GM23248 (cell line): ENCODE data around the gene ADAMTS5. TPM values are rescaled to one million over a fixed set of nuclear protein-coding genes. Genes with fewer than 3 reads are reported as not detected.
A peak's percentile ranks its signal among the peaks of the same experiment; 100 is the strongest.

Source experiments
- DNase-seq: peaks from one replicate; pipeline ENCODE4 v3.0.0-alpha.2; 2015
- H2AFZ ChIP-seq: fragments of 200-600 bp; sonication (generic); 2 replicates; pipeline ENCODE4 v1.6.1; 2016; ENCODE audit warnings: antibody characterized with exemption
- H3F3A ChIP-seq: fragments of 200-600 bp; sonication (generic); 2 replicates; pipeline ENCODE4 v1.6.1; 2016; ENCODE audit warnings: mild to moderate bottlenecking, antibody characterized with exemption, mixed run types; ENCODE audit not compliant: insufficient read depth
- H3K27ac ChIP-seq: fragments of 200-600 bp; sonication (generic); 2 replicates; pipeline ENCODE4 v1.5.1; 2016; ENCODE audit warnings: mild to moderate bottlenecking
- H3K27me3 ChIP-seq: fragments of 200-600 bp; sonication (generic); replicated peaks from 2 replicates; pipeline ENCODE4 v1.6.1; 2016; ENCODE audit warnings: mild to moderate bottlenecking; ENCODE audit not compliant: insufficient read depth
- H3K36me3 ChIP-seq: fragments of 200-600 bp; sonication (generic); 2 replicates; pipeline ENCODE4 v1.6.1; 2016; ENCODE audit warnings: low read depth, mild to moderate bottlenecking
- H3K4me1 ChIP-seq: fragments of 200-600 bp; sonication (generic); 2 replicates; pipeline ENCODE4 v1.6.1; 2016; ENCODE audit warnings: mild to moderate bottlenecking; ENCODE audit not compliant: insufficient read depth
- H3K4me2 ChIP-seq: fragments of 200-600 bp; sonication (generic); one replicate; pipeline ENCODE4 v1.6.1; 2016; ENCODE audit warnings: mild to moderate bottlenecking; ENCODE audit not compliant: unreplicated experiment
- H3K4me3 ChIP-seq: fragments of 200-600 bp; sonication (generic); 2 replicates; pipeline ENCODE4 v1.5.1; 2016; ENCODE audit warnings: mild to moderate bottlenecking
- H3K79me2 ChIP-seq: fragments of 200-600 bp; sonication (generic); 2 replicates; pipeline ENCODE4 v1.6.1; 2016; ENCODE audit warnings: mild to moderate bottlenecking; ENCODE audit not compliant: insufficient read depth
- H3K9ac ChIP-seq: fragments of 200-600 bp; sonication (generic); 2 replicates; pipeline ENCODE4 v1.6.1; 2016; ENCODE audit warnings: mild to moderate bottlenecking
- H3K9me2 ChIP-seq: fragments of 200-600 bp; sonication (generic); 2 replicates; pipeline ENCODE4 v1.6.1; 2016; ENCODE audit warnings: mixed run types, mild to moderate bottlenecking, moderate library complexity; ENCODE audit not compliant: insufficient read depth
- H3K9me3 ChIP-seq: fragments of 200-600 bp; sonication (generic); one replicate; pipeline ENCODE4 v1.6.1; 2017; ENCODE audit warnings: low read depth
- H4K20me1 ChIP-seq: fragments of 200-600 bp; sonication (generic); 2 replicates; pipeline ENCODE4 v1.6.0; 2016; ENCODE audit not compliant: insufficient read depth
- EZH2 ChIP-seq: fragments of 200-600 bp; sonication (generic); IDR thresholded peaks from 2 replicates; pipeline ENCODE4 v1.6.1; 2018; ENCODE audit warnings: antibody characterized with exemption, mild to moderate bottlenecking; ENCODE audit not compliant: insufficient read depth, poor library complexity, severe bottlenecking
- EZH2phosphoT487 ChIP-seq: fragments of 200-600 bp; sonication (generic); IDR thresholded peaks from 2 replicates; pipeline ENCODE4 v1.6.1; 2018; ENCODE audit warnings: antibody characterized with exemption, moderate library complexity, mild to moderate bottlenecking, low read depth; ENCODE audit not compliant: insufficient read depth
- whole genome bisulfite sequencing, 2 experiments: methylation state at CpG; one replicate each; pipeline ENCODE4 v1.1.6; 2015 to 2017; ENCODE audit warnings: low lambda C conversion rate in 2 of 2, low coverage in 1 of 2; ENCODE audit errors: missing lambda C conversion rate in 2 of 2; 5-methylcytosine and 5-hydroxymethylcytosine counted together
- in situ Hi-C: fragments of 300-500 bp; cut with MboI; formaldehyde crosslinking; loops from 2 replicates; pipeline ENCODE4 v1.15.0; 2020
- polyA plus RNA-seq: library from polyadenylated mRNA; unstranded; fragments of >200 nt; fragmentation: Nextera tagmentation; extraction: Ambion mirVana; gene quantifications from 2 replicates; pipeline ENCODE4 v1.2.1, GENCODE V29; 2016
- total RNA-seq: library from RNA; depleted of rRNA; stranded (reverse); fragments of >200 nt; shearing (Covaris generic); gene quantifications from 2 replicates; pipeline ENCODE4 v1.2.3, GENCODE V29; 2014; rRNA removed

The ADAMTS5 gene
- 9.6 and 11.8 TPM in 2 replicates for total RNA-seq
- polyA plus RNA-seq: 6.5 TPM in 2 replicates

- Histone ChIP-seq H3K27ac (peak within 1 kb of the TSS; percentile 85), H3K36me3 (no peaks in the 10 kb centered on the region), H3K4me1 (peaks cover 36% of the 10 kb centered on the region), H3F3A (peaks cover 36% of the 10 kb centered on the region), H3K9ac (peak within 1 kb of the TSS; percentile 85), H3K4me2 (peak within 1 kb of the TSS; percentile 90), H2AFZ (peak within 1 kb of the TSS; percentile 82), H3K4me3 (peak within 1 kb of the TSS; percentile 81), H3K9me3 (no peaks in the 10 kb centered on the region), H4K20me1 (no peaks in the 10 kb centered on the region), H3K27me3 (no peaks in the 10 kb centered on the region), H3K79me2 (no peaks in the 10 kb centered on the region), H3K9me2 (no peaks in the 10 kb centered on the region)
- peak; percentile 92 for DNase-seq
- no peak for TF ChIP-seq EZH2
- no peak for TF ChIP-seq EZH2phosphoT487
- WGBS, 2 experiments: 1 to 3% methylated on average over 52 to 55 of the region's 55 CpGs
- in situ Hi-C loops: no loop called here
These were observed at the start of gene ADAMTS5 for GRCh38 chr21:26967062-26967913. Gene ADAMTS5, minus strand, starts transcription at chr21:26967088. Its CDS starts 697 bp downstream, at chr21:26966391.

- WGBS, 2 experiments: 35 to 54% methylated on average over 1 of the region's 1 CpG
- Histone ChIP-seq H2AFZ (0 out of 2 replicates have a peak overlapping the region, but pooled peaks have one; percentile 3), H3K27me3 (no peaks in the 10 kb centered on the region), H3K9me3 (no peaks in the 10 kb centered on the region), H3K4me1 (no peaks in the 10 kb centered on the region), H3K9ac (no peak overlapping the region), H3F3A (no peaks in the 10 kb centered on the region), H3K4me3 (no peak overlapping the region), H3K27ac (no peak overlapping the region), H3K9me2 (no peaks in the 10 kb centered on the region), H3K4me2 (no peak overlapping the region), H3K36me3 (no peaks in the 10 kb centered on the region), H3K79me2 (no peaks in the 10 kb centered on the region), H4K20me1 (no peaks in the 10 kb centered on the region)
- DNase-seq: peak; percentile 17
- in situ Hi-C loops: no loop called here
- TF ChIP-seq EZH2phosphoT487 (no peak), EZH2 (no peak)
These were observed 34.6 kb upstream of the ADAMTS5 start for GRCh38 chr21:27001526-27001925.

GRCh38 chr21:26983576-26983975 is 16.7 kb upstream of the ADAMTS5 start:
- H3K27ac ChIP-seq: no peak overlapping the region

GRCh38 chr21:26982767-26983166 is 15.9 kb upstream of the ADAMTS5 start:
- Histone ChIP-seq H3K4me3 (no peak overlapping the region), H4K20me1 (no peaks in the 10 kb centered on the region), H3K4me2 (no peak overlapping the region), H3K27ac (no peak overlapping the region), H3F3A (no peaks in the 10 kb centered on the region), H3K36me3 (no peaks in the 10 kb centered on the region), H3K4me1 (no peaks in the 10 kb centered on the region), H2AFZ (no peak overlapping the region), H3K9me3 (no peaks in the 10 kb centered on the region), H3K9ac (no peak overlapping the region), H3K79me2 (no peaks in the 10 kb centered on the region), H3K27me3 (no peaks in the 10 kb centered on the region), H3K9me2 (no peaks in the 10 kb centered on the region)
- in situ Hi-C loops: no loop called here
- peak; percentile 70 for DNase-seq
- WGBS, 2 experiments: 62 to 63% methylated on average over 2 of the region's 2 CpGs
- no peak for TF ChIP-seq EZH2
- TF ChIP-seq EZH2phosphoT487: no peak

More at GRCh38 chr21:26983576-26983975, 16.7 kb upstream of the ADAMTS5 start:
- Histone ChIP-seq H2AFZ (no peak overlapping the region), H3K4me1 (no peaks in the 10 kb centered on the region), H3K27me3 (no peaks in the 10 kb centered on the region), H3K9me3 (no peaks in the 10 kb centered on the region), H3K36me3 (no peaks in the 10 kb centered on the region), H3F3A (no peaks in the 10 kb centered on the region), H3K4me3 (no peak overlapping the region), H3K9ac (no peak overlapping the region), H4K20me1 (no peaks in the 10 kb centered on the region), H3K79me2 (no peaks in the 10 kb centered on the region), H3K9me2 (no peaks in the 10 kb centered on the region), H3K4me2 (no peak overlapping the region)
- no peak for TF ChIP-seq EZH2
- no peak for TF ChIP-seq EZH2phosphoT487
- in situ Hi-C loops: no loop called here
- no peak for DNase-seq
- whole genome bisulfite sequencing, 2 experiments: 88% methylated on average over 5 of the region's 5 CpGs
